Activated naive CD4-positive, alpha-beta T cell treated with Interleukin-2 at 50 U/mL for 16 hours (primary cell): Measurements from ENCODE around the gene C1QTNF12.

Experiments
- DNase-seq: peaks from one replicate; pipeline ENCODE4 v3.0.0-alpha.2; 2020

Gene C1QTNF12

DNA sequence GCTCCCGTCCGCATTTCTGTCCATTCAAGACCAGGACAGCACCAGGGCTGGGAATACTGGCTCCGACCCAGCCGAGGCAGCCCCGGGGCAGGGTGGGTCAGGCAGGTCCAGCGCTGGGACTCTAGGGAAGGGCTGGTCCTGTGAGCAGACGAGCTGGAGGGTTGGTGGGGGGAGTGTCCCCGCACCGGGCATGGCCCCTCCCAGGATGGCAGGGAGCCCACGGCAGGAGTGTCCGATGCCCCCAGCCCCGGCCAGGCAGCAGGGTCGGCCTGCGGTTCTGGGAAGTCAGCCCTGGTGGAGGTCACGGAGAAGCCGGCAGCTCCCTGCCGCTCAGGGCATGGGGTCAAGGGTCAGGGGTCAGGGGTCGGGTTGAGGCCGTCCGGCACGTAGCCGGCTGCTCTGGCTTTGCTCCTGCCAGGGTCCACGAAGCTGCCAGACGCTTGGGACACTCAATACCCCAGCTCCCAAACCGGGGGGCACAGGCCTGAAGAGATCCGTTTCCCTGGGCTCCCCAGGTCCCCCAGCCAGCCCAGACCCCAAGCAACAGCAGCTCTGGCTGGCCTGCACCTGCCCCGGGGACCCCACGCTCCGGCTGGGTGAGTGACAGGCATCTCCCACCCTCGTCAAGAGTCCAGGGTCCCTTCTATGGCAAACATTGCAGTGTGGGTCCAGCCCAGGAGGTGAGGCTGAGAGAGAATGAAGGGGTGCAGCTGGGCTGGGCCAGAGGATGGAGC lies 6.7 kb downstream of the C1QTNF12 start:
- no peak for DNase-seq

DNA sequence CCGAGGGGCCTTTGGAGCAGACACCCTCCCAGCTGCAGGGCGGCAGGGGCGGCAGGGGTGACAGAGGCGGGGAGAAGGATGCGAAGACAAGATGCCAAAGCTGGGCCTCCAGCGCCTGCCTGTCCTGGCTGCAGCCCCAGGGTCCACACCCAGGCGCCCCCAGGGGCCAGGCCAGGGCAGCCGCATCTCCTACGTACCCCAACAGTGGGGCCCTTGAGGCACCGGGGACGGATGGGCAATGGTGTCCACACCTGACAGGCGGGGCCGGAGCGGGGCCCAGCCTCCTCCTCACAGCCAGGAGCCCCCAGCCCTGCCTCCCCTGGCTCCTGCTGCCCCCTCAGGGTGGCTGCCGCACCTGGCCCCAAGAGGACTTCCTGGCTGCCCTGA lies 7.3 kb downstream of the C1QTNF12 start:
- DNase-seq, result no peak

DNA sequence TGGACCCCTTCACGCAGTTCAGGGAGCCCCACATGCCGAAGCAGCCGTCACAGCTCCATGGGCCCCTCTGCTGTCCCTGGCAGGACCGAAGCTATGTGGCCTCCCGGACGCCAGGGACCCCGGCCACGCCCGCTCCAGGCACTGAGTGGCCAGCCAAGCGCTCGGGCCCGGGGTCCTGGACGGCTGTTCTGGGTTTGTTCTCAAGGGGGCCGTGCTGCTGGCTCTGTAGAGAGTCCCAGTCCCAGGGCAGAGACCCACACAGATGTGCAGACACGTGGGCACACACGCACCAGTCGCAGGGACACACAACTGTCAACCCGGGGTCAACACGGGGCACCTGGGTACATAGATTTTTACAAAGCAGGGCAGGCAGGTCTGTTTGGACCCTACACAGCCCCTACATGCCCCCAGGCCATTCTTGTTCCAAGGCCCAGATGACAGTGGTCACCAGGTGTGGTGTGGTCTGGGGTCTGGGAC lies 7.8 kb downstream of the C1QTNF12 start:
- no peak for DNase-seq

DNA sequence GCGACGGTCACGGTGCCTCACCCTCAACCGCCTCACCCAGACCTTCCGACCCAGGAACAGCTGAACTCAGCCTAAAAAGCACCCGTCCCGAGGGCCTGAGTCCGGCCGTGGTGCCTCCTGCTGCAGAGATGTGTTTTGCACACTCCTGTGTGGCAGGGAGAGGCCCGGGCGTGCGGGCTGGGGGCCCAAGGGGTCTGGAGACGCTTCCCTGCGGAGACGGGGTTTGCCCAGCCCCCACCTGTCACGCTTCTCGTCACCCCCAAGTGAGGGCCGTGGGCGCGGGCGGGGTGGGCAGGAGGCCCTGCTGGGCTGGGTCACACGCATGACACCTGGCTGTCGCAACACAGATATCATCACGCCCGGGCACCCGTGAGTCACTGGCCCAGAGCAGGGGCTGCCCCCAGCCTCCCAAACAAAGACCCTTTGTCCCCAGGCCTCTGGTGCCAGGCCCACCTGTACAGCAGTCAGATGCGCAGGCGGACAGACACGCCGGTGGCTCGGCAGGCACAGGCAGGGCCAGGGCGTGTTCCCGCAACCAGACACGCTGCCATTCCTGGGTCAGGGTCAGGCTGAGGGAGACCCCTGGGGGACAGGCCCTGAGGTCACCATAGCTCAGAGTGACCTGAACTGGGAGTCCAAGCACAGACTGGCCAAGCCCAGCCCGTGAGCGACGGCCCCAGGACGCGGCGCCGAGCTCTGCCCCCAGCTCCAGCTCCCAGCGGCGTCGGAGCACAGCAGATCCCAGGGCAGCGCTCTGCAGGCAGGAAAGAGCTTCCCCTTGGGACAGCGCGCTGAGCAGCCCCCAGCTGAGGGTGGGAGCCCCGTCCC lies 8.4 kb downstream of the C1QTNF12 start:
- DNase-seq, result no peak

DNA sequence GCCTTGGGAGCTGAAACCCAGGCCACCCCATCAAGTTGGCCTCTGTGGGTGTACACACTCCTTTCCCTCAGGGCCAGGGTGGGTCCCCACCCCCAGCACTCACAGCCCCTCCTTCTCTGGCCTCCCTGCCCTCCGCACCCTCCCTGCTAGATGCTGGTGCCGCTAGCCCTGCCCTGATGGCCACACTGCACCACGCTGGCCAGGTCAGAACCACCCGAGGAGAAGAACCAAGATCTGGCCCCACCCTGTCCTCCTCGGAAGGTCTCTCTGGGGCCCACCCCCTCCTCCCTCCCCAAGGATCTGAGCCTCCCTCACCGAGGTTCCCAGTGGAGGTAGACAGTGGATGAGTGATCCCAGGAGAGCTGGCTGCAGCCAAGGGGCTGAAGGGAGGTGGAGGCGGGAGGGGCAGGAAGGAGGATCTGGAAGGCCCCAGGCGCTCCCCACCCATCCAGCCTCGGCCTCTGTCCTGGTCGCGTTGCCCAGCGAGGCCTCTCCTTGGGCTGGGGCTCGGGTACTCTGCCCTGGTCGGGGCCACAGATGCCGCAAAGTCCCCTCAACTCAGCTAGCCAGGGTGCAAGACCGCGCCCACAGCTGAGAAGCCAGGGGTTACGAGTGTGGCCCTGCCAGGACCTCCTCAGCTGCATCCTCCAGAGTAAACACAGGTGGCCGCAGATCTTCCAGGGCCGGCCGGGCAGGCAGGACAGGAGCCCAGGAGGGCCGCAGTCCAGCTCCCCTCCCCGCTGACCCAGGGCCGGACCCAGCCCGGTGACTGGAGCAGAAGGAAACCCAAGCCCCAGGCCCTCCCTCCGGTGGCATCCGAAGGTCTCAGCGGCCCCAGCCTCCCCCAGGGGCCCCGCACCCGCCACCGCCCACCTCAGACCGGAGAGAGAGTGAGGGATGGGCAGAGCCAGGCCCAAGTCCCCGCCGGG lies 9.3 kb downstream of the C1QTNF12 start:
- no peak for DNase-seq

DNA sequence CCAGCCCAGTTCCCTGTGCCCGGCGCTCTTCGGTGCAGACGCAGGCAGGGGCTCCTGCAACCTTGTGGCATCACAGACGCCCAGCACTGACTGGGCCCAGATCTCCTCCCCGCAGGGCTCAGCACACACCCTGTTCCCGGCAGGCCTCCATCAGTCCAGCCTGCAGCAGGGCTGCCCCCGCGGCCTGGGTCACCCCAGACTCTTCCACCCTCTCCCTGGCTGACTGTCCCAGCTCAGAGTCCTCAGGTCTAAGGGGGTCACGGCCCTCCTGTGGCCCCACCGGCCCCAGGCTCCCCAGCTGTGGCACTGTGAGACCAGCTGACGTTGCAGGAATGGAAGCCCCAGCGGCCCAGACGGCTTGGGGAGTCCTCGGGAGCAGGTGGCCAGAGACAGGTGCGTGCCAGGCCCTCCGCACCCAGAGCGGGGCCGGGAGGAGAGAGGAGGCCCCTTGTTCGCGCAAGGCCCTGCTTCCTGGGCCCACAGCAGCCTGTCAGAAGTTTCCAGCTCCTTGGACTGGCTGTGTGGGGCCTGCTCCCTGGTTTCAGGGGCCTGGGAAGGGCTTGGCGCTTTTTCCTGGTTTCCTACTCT lies 10.3 kb downstream of the C1QTNF12 start:
- no peak for DNase-seq

DNA sequence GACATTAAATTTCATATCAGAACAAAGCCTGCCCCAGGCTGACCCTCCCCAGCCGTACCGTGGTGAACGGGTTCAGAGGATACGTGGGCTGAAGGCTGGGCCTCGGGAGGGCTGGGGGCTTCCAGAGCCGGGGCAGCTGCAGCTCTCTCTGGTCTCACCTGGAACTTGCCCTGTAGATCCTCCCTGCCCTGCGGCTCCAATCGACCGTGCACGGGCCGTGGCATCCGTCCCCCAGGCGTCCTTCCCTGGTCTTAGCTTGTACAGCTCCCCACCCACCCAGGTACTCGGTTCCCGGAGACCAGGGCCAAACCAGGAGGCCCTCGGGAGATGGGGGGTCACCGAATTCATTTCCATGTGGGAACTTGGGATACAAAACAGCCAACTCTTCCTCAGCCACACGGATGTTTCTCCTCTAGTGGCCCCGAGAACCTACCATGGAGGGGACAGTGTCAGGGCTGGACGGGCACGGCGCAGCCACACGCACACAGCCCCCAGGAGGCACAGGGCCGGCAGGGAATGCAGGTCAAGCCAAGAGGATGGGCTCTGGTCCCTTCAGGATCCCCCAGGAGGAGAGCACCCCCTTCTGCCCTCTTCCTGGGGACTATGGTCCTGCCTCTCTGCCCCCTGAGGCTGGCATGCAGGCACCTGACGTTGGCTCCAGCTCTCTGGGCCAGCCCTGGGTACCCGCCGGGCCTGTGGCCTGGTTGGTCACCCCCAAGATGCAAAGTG lies 11.3 kb downstream of the C1QTNF12 start:
- no peak for DNase-seq

DNA sequence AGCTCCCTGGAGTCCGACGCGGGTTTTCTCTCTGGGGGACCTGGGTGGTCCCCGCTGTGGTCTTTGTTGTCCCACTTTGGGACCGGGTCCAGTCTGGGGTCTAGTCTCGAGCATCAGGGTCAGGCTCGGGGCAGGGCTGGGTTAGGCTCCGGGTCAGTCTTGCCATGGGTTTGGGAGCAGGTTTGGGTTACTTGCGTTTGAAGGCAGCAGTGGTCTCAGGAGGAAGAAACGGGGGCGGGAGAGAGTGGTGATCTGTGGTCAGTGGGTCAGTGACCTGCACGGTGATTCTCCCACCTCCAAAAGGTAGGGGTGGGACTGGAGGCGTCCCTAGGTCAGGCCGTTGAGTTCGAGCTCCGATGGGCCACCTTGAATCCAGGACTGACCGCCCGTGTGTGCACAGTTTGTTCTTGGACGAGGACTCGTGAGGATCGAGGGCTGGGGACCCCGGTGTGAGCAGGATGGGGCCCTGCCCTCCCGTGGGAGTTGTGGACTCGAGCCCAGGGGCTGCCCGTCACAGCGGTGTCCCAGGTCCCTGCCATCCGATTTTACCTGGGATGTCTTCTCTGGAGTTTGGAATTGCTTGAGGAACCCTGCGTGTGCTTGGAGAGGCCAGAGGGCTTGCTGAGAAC lies 12.2 kb downstream of the C1QTNF12 start:
- DNase-seq, result no peak

DNA sequence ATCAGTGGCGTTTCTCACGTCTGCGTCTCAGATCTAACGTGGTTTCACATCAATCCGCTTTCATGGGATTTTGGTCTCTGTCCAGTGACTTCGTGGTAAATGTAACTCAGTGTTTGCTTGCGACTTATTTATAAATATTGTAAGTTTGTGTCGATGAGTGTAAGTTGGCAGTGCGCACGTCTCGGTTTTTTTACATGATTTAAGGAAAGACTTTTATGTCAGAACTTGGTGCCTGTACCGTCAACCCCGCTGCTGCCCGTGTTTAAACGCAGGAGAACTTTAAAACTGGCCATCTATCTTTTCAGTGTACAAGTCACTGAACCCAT lies 13.0 kb downstream of the C1QTNF12 start:
- no peak for DNase-seq

DNA sequence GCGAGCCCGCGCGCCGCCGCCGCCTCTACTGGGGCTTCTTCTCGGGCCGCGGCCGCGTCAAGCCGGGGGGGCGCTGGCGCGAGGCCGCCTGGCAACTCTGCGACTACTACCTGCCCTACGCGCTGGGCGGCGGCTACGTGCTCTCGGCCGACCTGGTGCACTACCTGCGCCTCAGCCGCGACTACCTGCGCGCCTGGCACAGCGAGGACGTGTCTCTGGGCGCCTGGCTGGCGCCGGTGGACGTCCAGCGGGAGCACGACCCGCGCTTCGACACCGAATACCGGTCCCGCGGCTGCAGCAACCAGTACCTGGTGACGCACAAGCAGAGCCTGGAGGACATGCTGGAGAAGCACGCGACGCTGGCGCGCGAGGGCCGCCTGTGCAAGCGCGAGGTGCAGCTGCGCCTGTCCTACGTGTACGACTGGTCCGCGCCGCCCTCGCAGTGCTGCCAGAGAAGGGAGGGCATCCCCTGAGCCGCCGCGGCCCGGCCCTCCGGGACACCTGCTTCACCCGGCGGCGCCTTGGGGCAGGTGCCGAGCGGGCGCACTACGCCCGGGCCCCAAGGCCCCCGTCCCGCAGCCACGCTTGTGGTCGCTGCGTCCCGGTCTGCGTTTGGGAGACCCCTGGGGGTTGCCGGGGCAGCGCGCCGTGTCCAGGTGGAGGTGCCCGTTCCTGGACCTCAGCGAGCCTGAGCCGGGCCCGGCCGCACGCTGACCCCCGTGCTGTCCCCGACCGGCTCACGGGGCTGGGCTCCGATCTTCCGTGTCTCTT lies 13.5 kb downstream of the C1QTNF12 start:
- DNase-seq, result no peak

DNA sequence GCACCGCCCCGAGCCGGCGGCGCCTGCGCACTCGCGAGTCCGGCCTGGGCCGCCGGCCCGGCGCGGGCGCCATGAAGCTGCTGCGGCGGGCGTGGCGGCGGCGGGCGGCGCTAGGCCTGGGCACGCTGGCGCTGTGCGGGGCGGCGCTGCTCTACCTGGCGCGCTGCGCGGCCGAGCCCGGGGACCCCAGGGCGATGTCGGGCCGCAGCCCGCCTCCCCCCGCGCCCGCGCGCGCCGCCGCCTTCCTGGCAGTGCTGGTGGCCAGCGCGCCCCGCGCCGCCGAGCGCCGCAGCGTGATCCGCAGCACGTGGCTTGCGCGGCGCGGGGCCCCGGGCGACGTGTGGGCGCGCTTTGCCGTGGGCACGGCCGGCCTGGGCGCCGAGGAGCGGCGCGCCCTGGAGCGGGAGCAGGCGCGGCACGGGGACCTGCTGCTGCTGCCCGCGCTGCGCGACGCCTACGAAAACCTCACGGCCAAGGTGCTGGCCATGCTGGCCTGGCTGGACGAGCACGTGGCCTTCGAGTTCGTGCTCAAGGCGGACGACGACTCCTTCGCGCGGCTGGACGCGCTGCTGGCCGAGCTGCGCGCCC lies 14.2 kb downstream of the C1QTNF12 start, which contains the start of gene B3GALT6:
Gene B3GALT6 (plus strand): TSS at position 30 of the 588 bp plus-strand sequence. CDS start 42 bp downstream, at position 72.
- DNase-seq, result no peak

DNA sequence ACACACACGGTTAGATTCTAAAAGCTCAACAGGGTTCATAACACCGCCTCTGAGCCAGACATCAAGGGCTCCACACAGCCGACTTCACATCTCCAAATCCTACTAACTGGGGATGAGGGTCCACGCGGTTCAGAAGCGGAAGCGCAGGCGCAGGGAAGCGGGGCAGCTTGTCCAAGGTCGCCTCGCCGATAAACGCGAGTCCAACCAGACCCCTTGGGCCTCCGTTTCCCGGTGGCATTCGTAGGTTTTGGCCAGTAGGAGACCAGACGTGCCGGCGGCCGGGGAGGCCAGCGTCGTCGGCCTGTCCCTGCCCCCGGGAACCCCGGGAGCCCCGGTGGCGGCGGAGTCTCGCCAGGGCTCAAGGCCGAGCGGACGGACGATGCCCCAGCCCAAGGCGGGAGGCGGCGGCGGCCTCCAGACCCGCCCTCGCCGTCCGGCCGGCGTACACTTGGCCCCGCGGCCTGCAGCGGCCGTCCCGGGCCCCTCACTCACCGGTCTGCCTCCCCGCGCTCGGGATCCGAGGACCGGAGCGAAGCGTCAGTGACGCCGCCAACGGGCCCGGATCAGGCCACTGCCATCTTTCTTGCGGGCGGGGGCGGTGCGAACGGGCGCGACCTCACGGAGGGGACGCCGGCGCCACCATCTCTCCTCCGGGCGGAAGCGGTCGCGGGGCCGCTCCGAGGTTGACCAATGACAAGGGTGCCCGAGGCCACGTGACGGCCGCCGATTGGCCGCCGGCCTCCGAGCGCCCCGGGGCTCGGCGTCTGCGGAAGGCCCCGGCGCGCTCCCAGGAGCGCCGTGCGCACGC lies 14.9 kb downstream of the C1QTNF12 start, which contains the start of gene SDF4:
Gene SDF4 (minus strand): TSS at position 602 of the 808 bp plus-strand sequence. CDS start 3,229 bp downstream, outside the sequence.
- DNase-seq, result peak; percentile 97

DNA sequence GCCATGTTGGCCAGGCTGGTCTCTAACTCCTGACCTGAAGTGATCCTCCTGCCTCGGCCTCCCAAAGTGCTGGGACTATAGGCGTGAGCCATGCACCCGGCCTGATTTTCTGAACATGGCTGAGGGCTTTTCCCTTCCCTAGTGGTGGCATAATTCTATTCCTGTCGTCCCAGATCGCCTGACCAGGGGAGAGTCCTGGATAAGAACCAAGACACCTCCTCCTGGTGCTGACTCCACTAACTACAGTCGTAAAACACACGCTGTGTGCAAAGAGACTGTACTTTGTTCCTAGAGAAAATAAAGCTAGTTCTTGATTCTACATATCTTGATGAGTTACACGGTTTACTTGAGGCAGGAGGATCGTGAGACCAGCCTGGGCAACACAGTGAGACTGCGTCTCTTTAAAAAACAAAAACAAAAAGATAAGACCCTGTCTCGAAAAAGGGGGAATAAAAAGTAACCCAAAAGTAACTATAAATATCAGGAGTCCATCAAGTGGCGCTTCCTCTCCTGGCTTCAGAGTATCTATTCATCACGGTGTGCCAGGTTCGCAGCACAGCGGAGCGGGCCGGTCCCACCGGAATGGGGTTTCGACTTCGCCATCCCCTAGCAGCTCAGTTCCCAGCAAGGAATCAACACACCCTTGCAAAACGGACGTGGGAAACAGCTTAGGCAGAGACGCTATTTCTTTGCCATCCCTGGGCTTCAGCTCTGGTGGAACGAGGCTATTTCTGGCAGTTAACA lies 15.7 kb downstream of the C1QTNF12 start:
- no peak for DNase-seq

DNA sequence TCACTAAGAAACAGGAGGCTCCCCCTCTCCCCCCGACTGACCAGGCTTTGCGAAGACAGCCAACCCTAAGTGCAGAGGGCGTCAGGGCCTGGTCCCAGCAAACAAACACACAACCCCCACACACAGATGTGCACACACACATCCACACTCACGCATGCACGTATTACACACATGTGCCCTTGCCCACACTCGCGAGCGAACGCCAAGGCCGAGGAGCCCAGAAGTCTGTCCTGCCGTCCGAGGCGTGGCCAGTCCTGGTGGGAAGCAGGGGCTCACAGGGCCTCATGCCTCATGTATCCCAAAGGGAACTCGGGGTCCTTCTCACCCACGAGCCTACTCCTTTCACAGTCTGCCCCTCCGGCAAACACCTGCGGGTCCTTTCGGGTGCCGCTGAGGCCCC lies 16.8 kb downstream of the C1QTNF12 start:
- DNase-seq, result no peak

DNA sequence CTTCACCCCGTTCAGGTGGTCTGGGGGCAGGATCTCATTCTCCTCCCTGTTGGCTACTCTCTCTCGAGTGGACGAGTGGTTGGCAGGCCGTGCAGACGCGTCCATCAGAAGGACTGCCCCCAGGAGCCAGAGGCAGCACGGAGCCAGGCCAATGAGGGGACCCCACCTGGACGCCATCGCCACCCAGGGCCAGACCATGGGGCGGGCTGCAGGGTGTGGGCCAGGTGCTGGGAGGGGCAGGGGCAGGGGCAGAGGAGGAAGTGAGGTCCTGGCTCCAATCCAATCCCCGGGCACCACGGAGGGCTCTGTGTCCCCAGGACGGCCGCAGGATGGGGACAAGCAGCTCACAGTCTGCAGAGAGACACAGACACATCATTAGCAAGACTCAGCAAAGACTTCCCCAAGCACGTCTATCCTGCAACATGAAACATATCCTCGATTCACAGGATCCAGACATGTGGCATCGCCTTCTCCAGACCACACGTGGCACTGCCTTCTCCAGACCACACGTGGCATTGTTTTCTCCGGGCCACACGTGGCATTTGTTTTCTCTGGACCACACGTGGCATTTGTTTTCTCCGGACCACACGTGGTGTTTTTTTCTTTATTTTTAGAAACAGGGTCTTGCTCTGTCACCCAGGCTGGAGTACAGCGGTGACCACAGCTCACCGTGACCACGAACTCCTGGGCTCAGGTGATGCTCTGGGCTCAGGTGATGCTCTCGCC lies 17.8 kb downstream of the C1QTNF12 start:
- no peak for DNase-seq

DNA sequence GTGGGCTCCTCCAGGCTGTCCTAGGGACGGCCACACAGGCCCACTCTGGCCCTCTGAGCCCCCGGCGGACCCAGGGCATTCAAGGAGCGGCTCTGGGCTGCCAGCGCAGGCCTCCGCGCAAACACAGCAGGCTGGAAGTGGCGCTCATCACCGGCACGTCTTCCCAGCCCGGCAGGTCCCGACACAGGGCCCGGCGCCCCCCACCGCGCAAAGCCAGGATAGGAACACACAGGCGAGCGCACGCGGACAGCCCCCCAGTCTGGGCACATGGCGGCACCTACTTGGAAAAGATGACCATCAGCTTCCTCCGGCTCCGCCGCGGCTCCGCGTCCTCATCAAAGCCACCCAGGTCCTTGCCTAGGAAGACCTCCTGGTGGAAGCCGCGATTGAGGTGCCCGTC lies 18.3 kb downstream of the C1QTNF12 start:
- no peak for DNase-seq

DNA sequence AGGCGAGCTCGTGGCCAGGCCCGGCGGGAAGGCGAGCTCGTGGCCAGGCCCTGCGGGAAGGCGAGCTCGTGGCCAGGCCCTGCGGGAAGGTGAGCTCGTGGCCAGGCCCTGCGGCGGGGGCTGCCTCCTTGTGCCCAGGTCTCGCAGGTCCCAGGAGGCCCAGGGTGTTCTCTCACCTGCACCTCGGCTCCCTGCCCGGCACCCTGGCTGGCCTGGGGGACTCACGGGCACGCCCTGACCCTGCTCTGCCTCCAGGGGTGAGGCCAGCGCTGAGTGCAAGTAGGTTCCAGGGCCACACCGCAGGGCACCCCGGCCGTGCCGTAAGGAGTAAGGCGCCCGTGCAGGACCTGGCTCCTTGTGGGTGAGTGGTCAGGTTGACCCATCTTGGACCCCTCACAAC lies 19.1 kb downstream of the C1QTNF12 start:
- DNase-seq, result no peak
